ENCODE results near the gene ZFYVE27.

The ZFYVE27 gene

GRCh38 chr10:97711640-97712572, 25.0 kb upstream of the ZFYVE27 start:
- H3K4me3 ChIP-seq (ENCODE audit: low read depth, low read length): no peak overlapping the region
- no peak for TF ChIP-seq CTCF (IDR thresholded peaks at IDR 0.05; ENCODE audit: control insufficient read depth, extremely low read depth, insufficient read depth)
- no peak for DNase-seq (ENCODE audit: low read depth)

- TF ChIP-seq CTCF (IDR thresholded peaks at IDR 0.05; ENCODE audit: control insufficient read depth, extremely low read depth, insufficient read depth): no peak
- no peak for DNase-seq (ENCODE audit: low read depth)
- H3K4me3 ChIP-seq (ENCODE audit: low read depth, low read length): peak within 1 kb of the TSS; percentile 63
These were observed 23.5 kb upstream of the ZFYVE27 start, which contains the start of gene MARVELD1 for GRCh38 chr10:97713339-97713825. TSS of gene MARVELD1 (plus strand) at chr10:97713730. CDS start at chr10:97713877, 147 bp downstream.

GRCh38 chr10:97713826-97714400, 23.0 kb upstream of the ZFYVE27 start:
- no peak for DNase-seq (ENCODE audit: low read depth)
- H3K4me3 ChIP-seq (ENCODE audit: low read depth, low read length): peak overlapping the region; percentile 63
- peak; percentile 61 for TF ChIP-seq CTCF (IDR thresholded peaks at IDR 0.05; ENCODE audit: control insufficient read depth, extremely low read depth, insufficient read depth)

- no peak for DNase-seq (ENCODE audit: low read depth)
- TF ChIP-seq CTCF (IDR thresholded peaks at IDR 0.05; ENCODE audit: control insufficient read depth, extremely low read depth, insufficient read depth): no peak
- peak overlapping the region; percentile 63 for H3K4me3 ChIP-seq (ENCODE audit: low read depth, low read length)
These were observed 22.3 kb upstream of the ZFYVE27 start for GRCh38 chr10:97714401-97715258.

GRCh38 chr10:97715259-97715874, 21.6 kb upstream of the ZFYVE27 start:
- no peak for TF ChIP-seq CTCF (IDR thresholded peaks at IDR 0.05; ENCODE audit: control insufficient read depth, extremely low read depth, insufficient read depth)
- H3K4me3 ChIP-seq (ENCODE audit: low read depth, low read length): peak overlapping the region; percentile 63
- DNase-seq (ENCODE audit: low read depth): no peak

- no peak overlapping the region for H3K4me3 ChIP-seq (ENCODE audit: low read depth, low read length)
- DNase-seq (ENCODE audit: low read depth): no peak
- no peak for TF ChIP-seq CTCF (IDR thresholded peaks at IDR 0.05; ENCODE audit: control insufficient read depth, extremely low read depth, insufficient read depth)
These were observed 19.3 kb upstream of the ZFYVE27 start for GRCh38 chr10:97717627-97718026.

All from LNCaP clone FGC (cell line).